Activated CD4-positive, alpha-beta T cell treated with anti-CD3 and anti-CD28 coated beads for 4 hours (primary cell): Measurements from ENCODE around the gene PCDHA10.
"Not testable (repeated sequence)": the region's sequence is repeated elsewhere in the genome, so short reads cannot be mapped to it uniquely, and the experiment has no call there.

Experiments
- DNase-seq, 2 donors: peaks; one replicate each; pipeline ENCODE4 v3.0.0-alpha.2; 2020

PCDHA10 gene

GRCh38 chr5:140842798-140843733 lies 12.6 kb upstream of the PCDHA10 start:
- DNase-seq = no peak

GRCh38 chr5:140848139-140849102 lies 7.3 kb upstream of the PCDHA10 start, which contains the start of gene PCDHA9:
PCDHA9 (plus strand) TSS chr5:140848382; CDS start chr5:140848496, 114 bp downstream.
- DNase-seq = not testable (repeated sequence)

DNA sequence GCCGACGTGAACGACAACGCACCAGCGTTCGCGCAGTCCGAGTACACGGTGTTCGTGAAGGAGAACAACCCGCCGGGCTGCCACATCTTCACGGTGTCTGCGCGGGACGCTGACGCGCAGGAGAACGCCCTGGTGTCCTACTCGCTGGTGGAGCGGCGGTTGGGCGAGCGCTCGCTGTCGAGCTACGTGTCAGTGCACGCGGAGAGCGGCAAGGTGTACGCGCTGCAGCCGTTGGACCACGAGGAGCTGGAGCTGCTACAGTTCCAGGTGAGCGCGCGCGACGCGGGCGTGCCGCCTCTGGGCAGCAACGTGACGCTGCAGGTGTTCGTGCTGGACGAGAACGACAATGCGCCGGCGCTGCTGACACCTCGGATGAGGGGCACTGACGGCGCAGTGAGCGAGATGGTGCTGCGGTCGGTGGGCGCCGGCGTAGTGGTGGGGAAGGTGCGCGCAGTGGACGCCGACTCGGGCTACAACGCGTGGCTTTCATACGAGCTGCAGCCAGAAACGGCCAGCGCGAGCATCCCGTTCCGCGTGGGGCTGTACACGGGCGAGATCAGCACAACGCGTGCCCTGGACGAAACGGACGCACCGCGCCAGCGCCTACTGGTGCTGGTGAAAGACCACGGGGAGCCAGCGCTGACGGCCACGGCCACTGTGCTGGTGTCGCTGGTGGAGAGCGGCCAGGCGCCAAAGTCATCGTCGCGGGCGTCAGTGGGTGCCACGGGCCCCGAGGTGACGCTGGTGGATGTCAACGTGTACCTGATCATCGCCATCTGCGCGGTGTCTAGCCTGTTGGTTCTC lies 5.7 kb upstream of the PCDHA10 start:
- DNase-seq = not testable (repeated sequence)

DNA sequence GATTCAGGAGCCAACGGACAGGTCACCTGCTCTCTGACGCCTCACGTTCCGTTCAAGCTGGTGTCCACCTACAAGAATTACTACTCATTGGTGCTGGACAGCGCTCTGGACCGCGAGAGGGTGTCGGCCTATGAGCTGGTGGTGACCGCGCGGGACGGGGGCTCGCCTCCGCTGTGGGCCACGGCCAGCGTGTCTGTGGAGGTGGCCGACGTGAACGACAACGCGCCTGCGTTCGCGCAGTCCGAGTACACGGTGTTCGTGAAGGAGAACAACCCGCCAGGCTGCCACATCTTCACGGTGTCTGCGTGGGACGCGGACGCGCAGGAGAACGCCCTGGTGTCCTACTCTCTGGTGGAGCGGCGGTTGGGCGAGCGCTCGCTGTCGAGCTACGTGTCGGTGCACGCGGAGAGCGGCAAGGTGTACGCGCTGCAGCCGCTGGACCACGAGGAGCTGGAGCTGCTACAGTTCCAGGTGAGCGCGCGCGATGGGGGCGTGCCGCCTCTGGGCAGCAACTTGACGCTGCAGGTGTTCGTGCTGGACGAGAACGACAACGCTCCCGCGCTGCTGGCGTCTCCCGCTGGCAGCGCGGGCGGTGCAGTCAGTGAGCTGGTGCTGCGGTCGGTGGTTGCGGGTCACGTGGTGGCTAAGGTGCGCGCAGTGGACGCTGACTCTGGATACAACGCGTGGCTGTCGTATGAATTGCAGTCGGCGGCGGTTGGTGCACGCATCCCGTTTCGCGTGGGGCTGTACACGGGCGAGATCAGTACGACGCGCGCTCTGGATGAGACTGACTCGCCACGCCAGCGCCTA lies 1.7 kb downstream of the PCDHA10 start:
- no peak for DNase-seq

DNA sequence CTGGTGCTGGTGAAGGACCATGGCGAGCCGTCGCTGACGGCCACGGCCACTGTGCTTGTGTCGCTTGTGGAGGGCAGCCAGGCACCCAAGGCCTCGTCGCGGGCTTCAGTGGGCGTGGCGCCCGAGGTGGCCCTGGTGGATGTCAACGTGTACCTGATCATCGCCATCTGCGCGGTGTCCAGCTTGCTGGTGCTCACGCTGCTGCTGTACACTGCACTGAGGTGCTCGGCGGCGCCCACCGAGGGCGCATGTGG lies 2.2 kb downstream of the PCDHA10 start:
- no peak for DNase-seq

DNA sequence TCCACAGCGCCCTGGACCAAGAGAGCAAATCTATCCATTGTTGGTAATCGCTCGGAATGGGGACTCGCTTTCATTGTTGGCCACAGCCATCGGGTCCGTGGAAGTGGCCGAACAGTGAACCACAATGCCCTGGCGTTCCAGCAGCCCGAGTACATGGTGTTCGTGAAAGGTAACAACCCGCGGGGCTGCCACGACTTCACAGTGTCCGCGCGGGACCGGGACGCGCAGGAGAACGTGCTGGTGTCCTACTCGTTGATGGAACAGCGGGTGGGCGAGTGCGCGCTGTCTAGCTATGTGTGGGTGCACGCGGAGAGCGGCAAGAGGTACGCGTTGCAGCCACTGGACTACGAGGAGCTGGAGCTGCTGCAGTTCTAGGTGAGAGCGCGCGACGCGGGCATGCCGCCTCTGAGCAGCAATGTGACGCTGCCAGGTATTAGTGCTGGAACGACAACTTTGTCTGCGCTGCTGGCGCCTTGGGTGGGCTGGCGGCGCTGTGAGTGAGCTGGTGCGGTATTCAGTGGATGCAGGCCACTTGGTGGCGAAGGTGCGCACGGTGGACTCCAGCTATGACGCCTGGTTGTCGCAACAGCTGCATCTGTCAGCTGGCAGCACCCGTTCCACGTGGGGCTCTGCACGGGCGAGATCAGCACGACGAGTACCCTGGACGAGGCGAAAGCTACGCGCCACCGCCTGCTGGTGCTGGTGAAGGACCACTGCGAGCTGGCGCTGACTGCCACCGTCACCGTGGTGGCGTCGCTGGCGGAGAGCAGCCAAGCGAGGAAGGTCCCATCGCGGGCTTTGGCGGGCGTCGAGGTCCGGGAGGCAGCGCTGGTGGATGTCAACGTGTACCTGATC lies 7.0 kb downstream of the PCDHA10 start:
- DNase-seq = no peak

- DNase-seq = no peak
These were observed 13.2 kb downstream of the PCDHA10 start, which contains the start of gene PCDHA11 for GRCh38 chr5:140868721-140869554. PCDHA11 (plus strand) TSS chr5:140868957; CDS start chr5:140869104, 147 bp downstream.

GRCh38 chr5:140869555-140869886 lies 13.8 kb downstream of the PCDHA10 start:
- DNase-seq = no peak

- DNase-seq = no peak
These were observed 14.8 kb downstream of the PCDHA10 start for GRCh38 chr5:140870221-140871201.

DNA sequence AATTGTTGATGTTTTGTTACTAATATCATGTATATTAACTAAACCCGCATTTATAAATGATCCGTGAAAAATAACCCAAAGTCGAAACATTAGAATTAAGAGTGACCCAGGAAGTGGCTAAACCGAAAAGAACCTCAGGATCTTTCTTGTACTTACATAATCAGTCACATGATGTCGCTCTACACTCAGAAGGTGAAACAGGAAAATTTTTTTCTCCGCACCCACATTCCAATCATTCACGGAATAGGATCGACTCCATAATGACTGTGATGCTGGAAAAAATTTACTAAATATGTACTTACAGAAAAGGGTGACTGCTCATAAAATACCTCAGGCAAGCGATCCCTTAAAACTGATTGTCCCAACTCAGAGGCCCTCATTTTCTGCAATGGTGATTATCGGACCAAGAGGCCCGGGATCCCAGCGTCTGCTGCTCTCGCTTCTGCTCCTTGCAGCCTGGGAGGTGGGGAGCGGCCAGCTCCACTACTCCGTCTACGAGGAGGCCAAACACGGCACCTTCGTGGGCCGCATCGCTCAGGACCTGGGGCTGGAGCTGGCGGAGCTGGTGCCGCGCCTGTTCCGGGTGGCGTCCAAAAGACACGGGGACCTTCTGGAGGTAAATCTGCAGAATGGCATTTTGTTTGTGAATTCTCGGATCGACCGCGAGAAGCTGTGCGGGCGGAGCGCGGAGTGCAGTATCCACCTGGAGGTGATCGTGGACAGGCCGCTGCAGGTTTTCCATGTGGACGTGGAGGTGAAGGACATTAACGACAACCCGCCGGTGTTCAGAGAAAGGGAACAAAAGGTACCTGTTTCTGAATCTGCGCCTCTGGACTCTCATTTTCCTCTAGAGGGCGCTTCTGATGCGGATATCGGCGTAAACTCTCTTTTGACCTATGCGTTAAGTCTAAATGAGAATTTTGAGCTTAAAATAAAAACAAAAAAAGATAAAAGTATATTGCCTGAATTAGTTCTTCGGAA lies 19.7 kb downstream of the PCDHA10 start, which contains the start of gene PCDHA12:
Gene PCDHA12, plus strand, starts transcription at position 224 of the 981 bp plus-strand sequence. Its CDS starts 165 bp downstream, at position 389.
- DNase-seq = no peak

DNA sequence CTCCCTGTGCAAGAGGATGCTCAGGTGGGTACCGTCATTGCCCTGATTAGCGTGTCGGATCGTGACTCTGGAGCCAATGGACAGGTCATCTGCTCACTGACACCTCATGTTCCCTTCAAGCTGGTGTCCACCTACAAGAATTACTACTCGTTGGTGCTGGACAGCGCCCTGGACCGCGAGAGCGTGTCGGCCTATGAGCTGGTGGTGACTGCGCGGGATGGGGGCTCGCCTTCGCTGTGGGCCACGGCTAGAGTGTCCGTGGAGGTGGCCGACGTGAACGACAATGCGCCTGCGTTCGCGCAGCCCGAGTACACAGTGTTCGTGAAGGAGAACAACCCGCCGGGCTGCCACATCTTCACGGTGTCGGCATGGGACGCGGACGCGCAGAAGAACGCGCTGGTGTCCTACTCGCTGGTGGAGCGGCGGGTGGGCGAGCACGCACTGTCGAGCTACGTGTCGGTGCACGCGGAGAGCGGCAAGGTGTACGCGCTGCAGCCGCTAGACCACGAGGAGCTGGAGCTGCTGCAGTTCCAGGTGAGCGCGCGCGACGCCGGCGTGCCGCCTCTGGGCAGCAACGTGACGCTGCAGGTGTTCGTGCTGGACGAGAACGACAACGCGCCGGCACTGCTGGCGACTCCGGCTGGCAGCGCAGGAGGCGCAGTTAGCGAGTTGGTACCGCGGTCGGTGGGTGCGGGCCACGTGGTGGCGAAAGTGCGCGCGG lies 21.0 kb downstream of the PCDHA10 start:
- not testable (repeated sequence) for DNase-seq

DNA sequence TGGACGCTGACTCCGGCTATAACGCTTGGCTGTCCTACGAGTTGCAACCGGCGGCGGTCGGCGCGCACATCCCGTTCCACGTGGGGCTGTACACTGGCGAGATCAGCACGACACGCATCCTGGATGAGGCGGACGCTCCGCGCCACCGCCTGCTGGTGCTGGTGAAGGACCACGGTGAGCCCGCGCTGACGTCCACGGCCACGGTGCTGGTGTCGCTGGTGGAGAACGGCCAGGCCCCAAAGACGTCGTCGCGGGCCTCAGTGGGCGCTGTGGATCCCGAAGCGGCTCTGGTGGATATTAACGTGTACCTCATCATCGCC lies 21.5 kb downstream of the PCDHA10 start:
- no peak for DNase-seq

GRCh38 chr5:140881889-140882590 lies 26.3 kb downstream of the PCDHA10 start, which contains the start of gene PCDHA13:
PCDHA13 (plus strand) TSS chr5:140882124; CDS start chr5:140882269, 145 bp downstream.
- DNase-seq = no peak

- no peak for DNase-seq
These were observed 26.8 kb downstream of the PCDHA10 start for GRCh38 chr5:140882591-140882899.

DNA sequence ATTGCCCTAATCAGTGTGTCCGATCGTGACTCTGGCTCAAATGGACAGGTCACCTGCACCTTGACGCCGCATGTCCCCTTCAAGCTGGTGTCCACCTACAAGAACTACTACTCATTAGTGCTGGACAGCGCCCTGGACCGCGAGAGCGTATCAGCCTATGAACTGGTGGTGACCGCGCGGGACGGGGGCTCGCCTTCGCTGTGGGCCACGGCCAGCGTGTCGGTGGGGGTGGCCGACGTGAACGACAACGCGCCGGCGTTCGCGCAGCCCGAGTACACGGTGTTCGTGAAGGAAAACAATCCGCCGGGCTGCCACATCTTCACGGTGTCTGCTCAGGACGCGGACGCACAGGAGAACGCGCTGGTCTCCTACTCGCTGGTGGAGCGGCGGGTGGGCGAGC lies 27.7 kb downstream of the PCDHA10 start:
- DNase-seq = no peak
